Right renal cortex interstitium (tissue), 3 donors: ENCODE data around the gene TLCD3A. TPM values are rescaled to one million over a fixed set of nuclear protein-coding genes. Genes with fewer than 3 reads are reported as not detected.

Source experiments
- DNase-seq, 3 donors: peaks; one replicate each; pipeline ENCODE4 v3.0.0-alpha.2; 2013; ENCODE audit warnings: low read depth in 3 of 3, low spot score in 2 of 3
- polyA plus RNA-seq, 3 donors: library from polyadenylated mRNA; unstranded; fragments of 120-200 nt; gene quantifications; one replicate each; pipeline ENCODE4 v1.2.1, GENCODE V29; 2013; ENCODE audit not compliant: insufficient read length in 3 of 3

The TLCD3A gene
- polyA plus RNA-seq, 3 donors, result 24.3 to 28.2 (median 26.8) TPM

GRCh38 chr17:705863-706262 lies 26.5 kb upstream of the TLCD3A start:
- DNase-seq, result no peak

GRCh38 chr17:708132-708531 lies 24.3 kb upstream of the TLCD3A start:
- DNase-seq, result no peak

- DNase-seq, result no peak
These were observed 14.3 kb upstream of the TLCD3A start for GRCh38 chr17:718075-718474.

- DNase-seq, result no peak
These were observed 11.5 kb upstream of the TLCD3A start for GRCh38 chr17:720706-721539.

GRCh38 chr17:721540-721937 lies 10.9 kb upstream of the TLCD3A start:
- DNase-seq, result no peak

GRCh38 chr17:725084-725483 lies 7.3 kb upstream of the TLCD3A start:
- DNase-seq, result no peak

- DNase-seq, result no peak
These were observed 6.7 kb upstream of the TLCD3A start for GRCh38 chr17:725746-726145.

GRCh38 chr17:726271-726919 lies 6.0 kb upstream of the TLCD3A start:
- no peak for DNase-seq

- no peak for DNase-seq
These were observed 3.5 kb upstream of the TLCD3A start for GRCh38 chr17:728911-729310.

GRCh38 chr17:731644-732066 lies 741 bp upstream of the TLCD3A start:
- no peak for DNase-seq

- DNase-seq, result peak in 1 of 3 donors; percentile 19
These were observed 715 bp downstream of the TLCD3A start for GRCh38 chr17:732902-733720.

- DNase-seq, result no peak
These were observed 1.3 kb downstream of the TLCD3A start for GRCh38 chr17:733743-734142.

- no peak for DNase-seq
These were observed 5.2 kb downstream of the TLCD3A start for GRCh38 chr17:737561-738113.

GRCh38 chr17:740240-741017 lies 8.0 kb downstream of the TLCD3A start:
- DNase-seq, result no peak

GRCh38 chr17:742147-742793 lies 9.9 kb downstream of the TLCD3A start:
- no peak for DNase-seq

- no peak for DNase-seq
These were observed 10.7 kb downstream of the TLCD3A start for GRCh38 chr17:743139-743538.

GRCh38 chr17:744937-745336 lies 12.5 kb downstream of the TLCD3A start:
- no peak for DNase-seq

- DNase-seq, result no peak
These were observed 13.0 kb downstream of the TLCD3A start for GRCh38 chr17:745406-745805.

- no peak for DNase-seq
These were observed 13.8 kb downstream of the TLCD3A start for GRCh38 chr17:746181-746580.
